Ascending aorta (tissue), 2 donors: ENCODE data around the gene PIEZO2. TPM values are rescaled to one million over a fixed set of nuclear protein-coding genes. Genes with fewer than 3 reads are reported as not detected.

Source experiments
- DNase-seq, 2 donors: peaks; one replicate each; pipeline ENCODE4 v3.0.0-alpha.2; 2019; ENCODE audit warnings: low spot score in 2 of 2
- H3K27ac ChIP-seq, 2 donors: fragments of 200-600 bp; sonication (generic); one replicate each; pipeline ENCODE4 v1.5.1; 2016 to 2017; ENCODE audit warnings: mild to moderate bottlenecking in 1 of 2
- H3K27me3 ChIP-seq: fragments of 200-600 bp; sonication (generic); one replicate; pipeline ENCODE4 v1.5.1; 2017
- H3K36me3 ChIP-seq, 2 donors: fragments of 200-600 bp; sonication (generic); one replicate each; pipeline ENCODE4 v1.5.1; 2016
- H3K4me1 ChIP-seq, 2 donors: fragments of 200-600 bp; sonication (generic); one replicate each; pipeline ENCODE4 v1.5.1; 2016 to 2017; ENCODE audit warnings: mild to moderate bottlenecking in 1 of 2
- H3K4me3 ChIP-seq, 2 donors: fragments of 200-600 bp; sonication (generic); one replicate each; pipeline ENCODE4 v1.5.1; 2016 to 2017; ENCODE audit warnings: mild to moderate bottlenecking in 1 of 2
- H3K9me3 ChIP-seq, 2 donors: fragments of 200-600 bp; sonication (generic); one replicate each; pipeline ENCODE4 v1.5.1; 2016
- intact Hi-C: fragments of 100-400 bp; cut with DNase I; formaldehyde crosslinking; loops from one replicate; pipeline ENCODE4 v1.15.1; 2023
- total RNA-seq: library from RNA; depleted of rRNA; stranded (reverse); fragments of >200 nt; gene quantifications from one replicate; pipeline ENCODE4 v1.1.0, GENCODE V29; 2016
- TF ChIP-seq, protein P1 (sequence below), 3 experiments: fragments of 200-600 bp in 2 of 3; fragments of 450-650 bp in 1 of 3; sonication (generic) in 2 of 3; IDR thresholded peaks; one replicate each; pipeline ENCODE4 v1.5.1; 2016 to 2019; ENCODE audit warnings: antibody characterized with exemption in 3 of 3, mild to moderate bottlenecking in 1 of 3, moderate library complexity in 1 of 3

PIEZO2 gene
- total RNA-seq, 1 donor from 2014 or later: 3.1 TPM

DNA sequence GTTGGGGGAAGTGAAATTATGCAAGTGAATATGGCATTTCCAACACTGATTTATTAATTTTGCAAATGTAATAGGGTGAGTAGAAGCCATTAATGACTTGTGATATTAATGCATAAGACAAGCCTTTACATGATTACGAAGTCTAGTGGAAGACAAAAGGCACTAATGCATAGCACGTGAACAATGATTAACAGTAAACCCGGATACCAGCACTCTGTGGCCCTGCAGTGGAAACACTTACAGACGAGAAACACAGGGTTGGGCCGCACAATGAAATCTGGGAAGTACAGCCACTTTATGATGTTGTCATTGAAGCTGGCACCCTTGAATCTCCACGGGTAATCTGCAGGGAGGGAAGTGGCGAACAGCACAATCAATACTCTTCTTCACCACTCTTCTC lies 390.1 kb downstream of the PIEZO2 start:
- no peaks in the 10 kb centered on the region for H3K27me3 ChIP-seq
- TF ChIP-seq, protein P1, sequence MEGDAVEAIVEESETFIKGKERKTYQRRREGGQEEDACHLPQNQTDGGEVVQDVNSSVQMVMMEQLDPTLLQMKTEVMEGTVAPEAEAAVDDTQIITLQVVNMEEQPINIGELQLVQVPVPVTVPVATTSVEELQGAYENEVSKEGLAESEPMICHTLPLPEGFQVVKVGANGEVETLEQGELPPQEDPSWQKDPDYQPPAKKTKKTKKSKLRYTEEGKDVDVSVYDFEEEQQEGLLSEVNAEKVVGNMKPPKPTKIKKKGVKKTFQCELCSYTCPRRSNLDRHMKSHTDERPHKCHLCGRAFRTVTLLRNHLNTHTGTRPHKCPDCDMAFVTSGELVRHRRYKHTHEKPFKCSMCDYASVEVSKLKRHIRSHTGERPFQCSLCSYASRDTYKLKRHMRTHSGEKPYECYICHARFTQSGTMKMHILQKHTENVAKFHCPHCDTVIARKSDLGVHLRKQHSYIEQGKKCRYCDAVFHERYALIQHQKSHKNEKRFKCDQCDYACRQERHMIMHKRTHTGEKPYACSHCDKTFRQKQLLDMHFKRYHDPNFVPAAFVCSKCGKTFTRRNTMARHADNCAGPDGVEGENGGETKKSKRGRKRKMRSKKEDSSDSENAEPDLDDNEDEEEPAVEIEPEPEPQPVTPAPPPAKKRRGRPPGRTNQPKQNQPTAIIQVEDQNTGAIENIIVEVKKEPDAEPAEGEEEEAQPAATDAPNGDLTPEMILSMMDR (IDR thresholded peaks at IDR 0.05): no peak
- no peak for DNase-seq
- no peak overlapping the region for H3K27ac ChIP-seq
- H3K36me3 ChIP-seq: no peaks in the 10 kb centered on the region
- H3K4me3 ChIP-seq: no peak overlapping the region
- intact Hi-C loops: no loop called here
- no peaks in the 10 kb centered on the region for H3K9me3 ChIP-seq
- no peaks in the 10 kb centered on the region for H3K4me1 ChIP-seq

DNA sequence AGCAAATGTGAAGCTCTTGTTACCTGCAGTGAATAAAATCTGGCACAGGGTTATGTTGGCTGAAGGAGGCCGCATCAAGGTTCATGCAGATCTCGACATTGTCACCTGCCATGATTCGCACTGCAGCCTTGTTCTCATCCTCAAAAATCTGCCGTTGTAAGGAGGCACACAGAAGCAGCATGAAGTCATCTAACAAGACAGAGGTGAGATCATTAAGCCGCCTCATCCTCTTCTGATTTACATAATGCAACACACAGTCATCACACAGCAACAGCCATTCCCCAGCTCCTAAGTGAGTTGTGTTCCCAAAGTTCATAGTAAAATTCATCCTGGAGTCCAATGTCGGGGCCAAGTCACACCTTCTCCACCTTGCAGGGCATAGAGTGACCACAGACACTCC lies 391.4 kb downstream of the PIEZO2 start:
- H3K36me3 ChIP-seq: no peaks in the 10 kb centered on the region
- no peaks in the 10 kb centered on the region for H3K9me3 ChIP-seq
- no peak overlapping the region for H3K27ac ChIP-seq
- TF ChIP-seq, protein P1 (IDR thresholded peaks at IDR 0.05): no peak
- intact Hi-C loops: no loop called here
- no peak for DNase-seq
- no peaks in the 10 kb centered on the region for H3K27me3 ChIP-seq
- H3K4me3 ChIP-seq: no peak overlapping the region
- H3K4me1 ChIP-seq: no peaks in the 10 kb centered on the region

DNA sequence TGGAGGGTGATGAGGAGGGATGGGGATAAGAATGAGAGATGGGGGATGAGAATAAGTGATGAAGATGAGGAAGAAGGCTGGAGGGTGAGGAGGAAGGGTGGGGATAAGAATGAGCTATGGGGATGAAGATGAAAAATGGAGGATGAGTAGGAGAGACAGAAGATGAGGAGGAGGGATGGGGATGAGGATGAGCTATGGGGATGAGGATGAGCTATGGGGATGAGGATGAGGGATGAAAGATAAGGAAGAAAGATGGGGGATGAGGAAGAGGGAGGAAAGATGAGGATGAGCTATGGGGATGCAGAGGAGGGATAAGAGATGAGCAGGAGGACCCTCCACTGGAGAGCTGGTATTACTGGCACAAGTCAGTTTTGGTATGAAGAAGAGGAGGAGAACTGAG lies 392.0 kb downstream of the PIEZO2 start:
- intact Hi-C loops: no loop called here
- no peaks in the 10 kb centered on the region for H3K27me3 ChIP-seq
- no peak overlapping the region for H3K27ac ChIP-seq
- H3K9me3 ChIP-seq: no peaks in the 10 kb centered on the region
- no peak overlapping the region for H3K4me3 ChIP-seq
- TF ChIP-seq, protein P1 (IDR thresholded peaks at IDR 0.05): no peak
- H3K36me3 ChIP-seq: no peaks in the 10 kb centered on the region
- no peak for DNase-seq
- H3K4me1 ChIP-seq: no peaks in the 10 kb centered on the region

DNA sequence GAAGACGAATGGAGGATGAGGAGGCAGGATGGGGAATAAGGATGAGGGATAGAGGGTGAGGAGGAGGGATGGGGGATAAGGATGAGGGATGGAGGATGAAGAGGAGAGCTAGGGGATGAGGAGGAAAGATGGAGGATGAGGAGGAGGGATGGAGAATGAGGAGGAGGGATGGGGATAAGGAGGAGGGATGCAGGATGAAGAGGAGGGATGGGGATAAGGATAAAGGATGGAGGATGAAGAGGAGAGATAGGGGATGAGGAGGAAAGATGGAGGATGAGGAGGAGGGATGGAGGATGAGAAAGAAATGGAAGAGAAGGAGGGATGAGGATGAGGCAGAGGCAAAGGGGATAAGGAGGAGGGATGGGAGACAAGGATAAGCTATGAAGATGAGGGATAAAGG lies 393.5 kb downstream of the PIEZO2 start:
- DNase-seq: no peak
- Histone ChIP-seq H3K4me1 (no peaks in the 10 kb centered on the region), H3K27ac (no peak overlapping the region), H3K27me3 (no peaks in the 10 kb centered on the region), H3K4me3 (no peak overlapping the region), H3K9me3 (no peaks in the 10 kb centered on the region), H3K36me3 (no peaks in the 10 kb centered on the region)
- intact Hi-C loops: no loop called here
- TF ChIP-seq, protein P1 (IDR thresholded peaks at IDR 0.05): no peak

DNA sequence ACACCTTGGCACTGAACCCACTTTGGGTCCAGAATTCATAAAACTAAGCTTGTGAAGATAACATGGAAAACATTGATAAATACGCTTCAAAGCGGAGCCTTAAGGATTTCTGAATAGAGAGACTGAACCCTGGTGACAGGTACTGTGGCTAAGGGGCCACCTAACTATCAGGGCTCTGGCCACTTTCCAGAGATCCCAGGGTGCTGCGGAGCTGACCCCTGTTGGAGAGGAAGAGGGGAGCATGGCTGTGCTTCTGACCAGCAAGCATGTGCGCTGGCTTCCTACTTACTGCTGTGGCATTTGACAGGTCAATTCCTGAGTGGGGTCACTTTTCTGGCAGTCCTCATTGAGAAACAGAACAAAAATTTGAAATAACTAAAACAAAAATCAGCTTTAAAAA lies 395.2 kb downstream of the PIEZO2 start:
- TF ChIP-seq, protein P1 (IDR thresholded peaks at IDR 0.05): no peak
- Histone ChIP-seq H3K27ac (no peak overlapping the region), H3K27me3 (no peaks in the 10 kb centered on the region), H3K4me1 (no peaks in the 10 kb centered on the region), H3K9me3 (no peaks in the 10 kb centered on the region), H3K36me3 (no peaks in the 10 kb centered on the region), H3K4me3 (no peak overlapping the region)
- intact Hi-C loops: no loop called here
- no peak for DNase-seq

DNA sequence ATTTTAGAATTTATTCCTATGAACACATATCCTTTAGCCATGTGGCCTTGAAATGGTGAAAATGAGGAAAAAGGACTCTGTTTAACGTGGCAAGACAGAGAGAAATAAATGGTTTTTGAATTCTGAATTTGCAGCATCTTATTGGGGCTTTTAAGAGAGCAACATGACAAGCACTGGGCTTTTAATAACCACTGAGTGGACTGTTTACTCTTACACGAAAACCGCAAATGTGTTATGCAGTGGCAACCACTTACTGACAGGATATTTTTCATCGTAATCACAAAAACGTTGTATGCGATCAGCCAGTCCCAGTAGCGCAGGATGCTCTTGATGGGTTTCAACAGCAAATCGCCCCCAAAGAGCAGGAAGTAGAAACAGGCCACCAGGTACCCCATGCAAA lies 397.0 kb downstream of the PIEZO2 start:
- Histone ChIP-seq H3K4me1 (no peaks in the 10 kb centered on the region), H3K36me3 (no peaks in the 10 kb centered on the region), H3K27me3 (no peaks in the 10 kb centered on the region), H3K27ac (no peak overlapping the region), H3K9me3 (no peaks in the 10 kb centered on the region), H3K4me3 (no peak overlapping the region)
- intact Hi-C loops: no loop called here
- DNase-seq: no peak
- TF ChIP-seq, protein P1 (IDR thresholded peaks at IDR 0.05): no peak
